Neural cell (in vitro differentiated cells): ENCODE data around the gene PCK1. TPM values are rescaled to one million over a fixed set of nuclear protein-coding genes. Genes with fewer than 3 reads are reported as not detected.

Source experiments
- H2AFZ ChIP-seq: fragments of 200-600, 300-800 bp; sonication (generic), shearing (Covaris generic); 2 replicates; pipeline ENCODE4 v1.6.0; 2014; ENCODE audit warnings: low read depth, mild to moderate bottlenecking, antibody characterized with exemption, low read length, moderate library complexity
- H3F3A ChIP-seq: fragments of 200-600 bp; shearing (Covaris generic); 2 replicates; pipeline ENCODE4 v1.6.1; 2016; ENCODE audit warnings: mild to moderate bottlenecking, moderate library complexity, mixed read lengths, antibody characterized with exemption, low read length; ENCODE audit not compliant: insufficient read depth, poor library complexity, severe bottlenecking
- H3K27ac ChIP-seq: fragments of 200-600, 300-800 bp; sonication (generic), shearing (Covaris generic); 2 replicates; pipeline ENCODE4 v1.5.1; 2014; ENCODE audit warnings: mild to moderate bottlenecking, low read length, moderate library complexity
- H3K27me3 ChIP-seq: fragments of 300-800, 200-600 bp; sonication (generic), shearing (Covaris generic); 2 replicates; pipeline ENCODE4 v1.6.0; 2014; ENCODE audit warnings: mild to moderate bottlenecking, low read depth, low read length, moderate library complexity; ENCODE audit not compliant: insufficient read depth
- H3K36me3 ChIP-seq: fragments of 300-800, 200-600 bp; sonication (generic), shearing (Covaris generic); 2 replicates; pipeline ENCODE4 v1.5.1; 2014; ENCODE audit warnings: mild to moderate bottlenecking, antibody characterized with exemption, low read length, moderate library complexity; ENCODE audit not compliant: insufficient read depth
- H3K4me2 ChIP-seq: fragments of 300-800, 200-600 bp; sonication (generic), shearing (Covaris generic); 2 replicates; pipeline ENCODE4 v1.6.0; 2014; ENCODE audit warnings: mild to moderate bottlenecking, low read length
- H3K4me3 ChIP-seq: fragments of 300-800, 200-600 bp; sonication (generic), shearing (Covaris generic); 2 replicates; pipeline ENCODE4 v1.5.1; 2014; ENCODE audit warnings: mild to moderate bottlenecking, low read length, moderate library complexity
- H3K79me2 ChIP-seq: fragments of 200-600 bp; shearing (Covaris generic); replicated peaks from 2 replicates; pipeline ENCODE4 v1.6.0; 2014; ENCODE audit warnings: mild to moderate bottlenecking, low read length, moderate library complexity; ENCODE audit not compliant: insufficient read depth
- H3K9ac ChIP-seq: fragments of 300-800, 200-600 bp; sonication (generic), shearing (Covaris generic); 2 replicates; pipeline ENCODE4 v1.6.1; 2016; ENCODE audit warnings: mild to moderate bottlenecking, low read length, mixed read lengths
- H3K9me2 ChIP-seq: fragments of 200-600 bp; shearing (Covaris generic); 2 replicates; pipeline ENCODE4 v1.6.1; 2016; ENCODE audit warnings: mild to moderate bottlenecking, low read length, mixed read lengths; ENCODE audit not compliant: insufficient read depth
- H3K9me3 ChIP-seq: fragments of 200-600, 300-800 bp; sonication (generic), shearing (Covaris generic); 2 replicates; pipeline ENCODE4 v1.6.1; 2016; ENCODE audit warnings: mild to moderate bottlenecking, mixed run types, low read length, moderate library complexity, mixed read lengths
- H4K20me1 ChIP-seq: fragments of 200-600 bp; shearing (Covaris generic); 2 replicates; pipeline ENCODE4 v1.6.1; 2016; ENCODE audit warnings: mild to moderate bottlenecking, mixed run types; ENCODE audit not compliant: insufficient read depth
- EP300 ChIP-seq: fragments of 450-650 bp; conservative IDR thresholded peaks from 2 replicates; pipeline ENCODE4 v1.6.1; 2014; ENCODE audit warnings: antibody characterized with exemption, mild to moderate bottlenecking, moderate library complexity; ENCODE audit not compliant: poor library complexity, severe bottlenecking
- EZH2 ChIP-seq: fragments of 200-600, 300-800 bp; shearing (Covaris generic), sonication (generic); IDR thresholded peaks from 2 replicates; pipeline ENCODE4 v1.6.1; 2014; ENCODE audit warnings: antibody characterized with exemption, low read length, borderline replicate concordance, mild to moderate bottlenecking; ENCODE audit not compliant: insufficient read depth, poor library complexity, severe bottlenecking
- MXI1 ChIP-seq: fragments of 450-650 bp; conservative IDR thresholded peaks from 2 replicates; pipeline ENCODE4 v1.6.1; 2014; ENCODE audit warnings: antibody characterized with exemption, mild to moderate bottlenecking; ENCODE audit not compliant: poor library complexity, severe bottlenecking
- POLR2AphosphoS5 ChIP-seq: IDR thresholded peaks from 2 replicates; pipeline ENCODE4 v1.6.1; 2012
- RAD21 ChIP-seq: fragments of 450-650 bp; conservative IDR thresholded peaks from 2 replicates; pipeline ENCODE4 v1.6.1; 2014; ENCODE audit warnings: antibody characterized with exemption, mild to moderate bottlenecking, moderate library complexity
- SMC3 ChIP-seq: fragments of 450-650 bp; conservative IDR thresholded peaks from 2 replicates; pipeline ENCODE4 v1.6.1; 2014; ENCODE audit warnings: antibody characterized with exemption, mild to moderate bottlenecking, moderate library complexity; ENCODE audit not compliant: poor library complexity
- TAF1 ChIP-seq: IDR thresholded peaks from 2 replicates; pipeline ENCODE4 v1.6.1; 2012; ENCODE audit warnings: low read depth
- polyA plus RNA-seq: library from polyadenylated mRNA; depleted of rRNA; stranded (reverse); fragments of >200 nt; gene quantifications from 2 replicates; pipeline ENCODE4 v1.2.3, GENCODE V29; 2014
- TF ChIP-seq, protein P1 (sequence below): fragments of 450-650 bp; IDR thresholded peaks from 2 replicates; pipeline ENCODE4 v1.5.1; 2014; ENCODE audit warnings: antibody characterized with exemption, mild to moderate bottlenecking, moderate library complexity; ENCODE audit not compliant: poor library complexity, severe bottlenecking
- TF ChIP-seq, protein P2 (sequence below): IDR thresholded peaks from 2 replicates; pipeline ENCODE4 v1.6.1; 2012; ENCODE audit warnings: borderline replicate concordance

Gene PCK1
- polyA plus RNA-seq, 1 donor from 2014 or later, result 0.24 TPM

DNA sequence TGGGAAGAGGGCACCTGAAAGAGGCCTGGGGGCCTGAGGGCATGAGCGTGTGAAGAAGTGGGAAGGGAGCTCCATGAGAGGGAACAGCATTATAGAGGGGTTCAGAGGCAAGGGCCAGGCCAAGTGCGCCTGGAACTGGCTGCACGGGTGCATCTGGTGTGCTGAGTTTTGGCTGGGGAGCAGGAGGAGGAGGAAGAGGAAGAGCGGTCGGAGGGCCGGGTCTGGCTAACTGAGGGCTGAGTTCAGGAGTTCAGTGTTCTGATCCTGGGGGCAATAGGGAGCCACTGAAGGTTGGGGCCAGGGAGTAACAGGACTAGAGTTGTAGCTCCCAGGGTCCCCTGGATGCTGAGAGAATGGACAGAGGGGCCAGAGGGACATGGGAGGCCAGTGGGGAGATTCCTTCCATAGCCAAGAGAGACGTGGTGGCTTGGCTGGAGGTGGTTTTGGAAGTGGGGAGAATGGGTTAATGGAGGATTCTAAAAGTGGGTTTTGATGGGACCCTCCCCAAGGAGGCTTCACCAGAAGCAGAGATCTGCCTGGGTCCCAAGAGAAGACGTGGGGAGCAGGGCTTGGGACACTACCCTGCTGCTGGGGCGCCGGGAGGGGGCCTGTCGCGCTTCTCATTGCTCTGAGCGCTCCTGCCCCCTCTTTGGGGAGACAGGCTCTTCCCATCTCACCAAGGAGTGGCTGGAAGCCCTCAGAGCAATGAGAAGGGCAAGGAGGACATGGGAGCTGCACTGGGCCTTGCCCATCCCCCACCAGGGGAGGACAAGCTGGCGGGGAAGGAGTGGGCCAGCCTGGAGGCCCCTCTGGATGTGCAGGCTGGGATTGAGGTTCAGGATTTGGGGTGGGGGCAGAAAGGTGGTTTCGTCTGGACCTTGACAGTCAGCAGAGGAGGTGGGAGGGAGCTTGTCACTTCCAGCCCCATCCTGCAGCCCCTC lies 30.6 kb downstream of the PCK1 start:
- no peaks in the 10 kb centered on the region for H4K20me1 ChIP-seq
- H3K9me2 ChIP-seq, result no peaks in the 10 kb centered on the region
- H3K4me3 ChIP-seq, result no peak overlapping the region
- TF ChIP-seq MXI1 (no peak), SMC3 (no peak), EP300 (no peak), EZH2 (no peak), RAD21 (no peak), TAF1 (no peak), POLR2AphosphoS5 (no peak)
- TF ChIP-seq, protein P1, sequence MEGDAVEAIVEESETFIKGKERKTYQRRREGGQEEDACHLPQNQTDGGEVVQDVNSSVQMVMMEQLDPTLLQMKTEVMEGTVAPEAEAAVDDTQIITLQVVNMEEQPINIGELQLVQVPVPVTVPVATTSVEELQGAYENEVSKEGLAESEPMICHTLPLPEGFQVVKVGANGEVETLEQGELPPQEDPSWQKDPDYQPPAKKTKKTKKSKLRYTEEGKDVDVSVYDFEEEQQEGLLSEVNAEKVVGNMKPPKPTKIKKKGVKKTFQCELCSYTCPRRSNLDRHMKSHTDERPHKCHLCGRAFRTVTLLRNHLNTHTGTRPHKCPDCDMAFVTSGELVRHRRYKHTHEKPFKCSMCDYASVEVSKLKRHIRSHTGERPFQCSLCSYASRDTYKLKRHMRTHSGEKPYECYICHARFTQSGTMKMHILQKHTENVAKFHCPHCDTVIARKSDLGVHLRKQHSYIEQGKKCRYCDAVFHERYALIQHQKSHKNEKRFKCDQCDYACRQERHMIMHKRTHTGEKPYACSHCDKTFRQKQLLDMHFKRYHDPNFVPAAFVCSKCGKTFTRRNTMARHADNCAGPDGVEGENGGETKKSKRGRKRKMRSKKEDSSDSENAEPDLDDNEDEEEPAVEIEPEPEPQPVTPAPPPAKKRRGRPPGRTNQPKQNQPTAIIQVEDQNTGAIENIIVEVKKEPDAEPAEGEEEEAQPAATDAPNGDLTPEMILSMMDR, result no peak
- TF ChIP-seq, protein P2, sequence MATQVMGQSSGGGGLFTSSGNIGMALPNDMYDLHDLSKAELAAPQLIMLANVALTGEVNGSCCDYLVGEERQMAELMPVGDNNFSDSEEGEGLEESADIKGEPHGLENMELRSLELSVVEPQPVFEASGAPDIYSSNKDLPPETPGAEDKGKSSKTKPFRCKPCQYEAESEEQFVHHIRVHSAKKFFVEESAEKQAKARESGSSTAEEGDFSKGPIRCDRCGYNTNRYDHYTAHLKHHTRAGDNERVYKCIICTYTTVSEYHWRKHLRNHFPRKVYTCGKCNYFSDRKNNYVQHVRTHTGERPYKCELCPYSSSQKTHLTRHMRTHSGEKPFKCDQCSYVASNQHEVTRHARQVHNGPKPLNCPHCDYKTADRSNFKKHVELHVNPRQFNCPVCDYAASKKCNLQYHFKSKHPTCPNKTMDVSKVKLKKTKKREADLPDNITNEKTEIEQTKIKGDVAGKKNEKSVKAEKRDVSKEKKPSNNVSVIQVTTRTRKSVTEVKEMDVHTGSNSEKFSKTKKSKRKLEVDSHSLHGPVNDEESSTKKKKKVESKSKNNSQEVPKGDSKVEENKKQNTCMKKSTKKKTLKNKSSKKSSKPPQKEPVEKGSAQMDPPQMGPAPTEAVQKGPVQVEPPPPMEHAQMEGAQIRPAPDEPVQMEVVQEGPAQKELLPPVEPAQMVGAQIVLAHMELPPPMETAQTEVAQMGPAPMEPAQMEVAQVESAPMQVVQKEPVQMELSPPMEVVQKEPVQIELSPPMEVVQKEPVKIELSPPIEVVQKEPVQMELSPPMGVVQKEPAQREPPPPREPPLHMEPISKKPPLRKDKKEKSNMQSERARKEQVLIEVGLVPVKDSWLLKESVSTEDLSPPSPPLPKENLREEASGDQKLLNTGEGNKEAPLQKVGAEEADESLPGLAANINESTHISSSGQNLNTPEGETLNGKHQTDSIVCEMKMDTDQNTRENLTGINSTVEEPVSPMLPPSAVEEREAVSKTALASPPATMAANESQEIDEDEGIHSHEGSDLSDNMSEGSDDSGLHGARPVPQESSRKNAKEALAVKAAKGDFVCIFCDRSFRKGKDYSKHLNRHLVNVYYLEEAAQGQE, result no peak
- H3K27me3 ChIP-seq, result no peaks in the 10 kb centered on the region
- no peaks in the 10 kb centered on the region for H3K79me2 ChIP-seq
- H3F3A ChIP-seq, result no peaks in the 10 kb centered on the region
- no peak overlapping the region for H3K9ac ChIP-seq
- no peaks in the 10 kb centered on the region for H3K36me3 ChIP-seq
- H3K4me2 ChIP-seq, result no peak overlapping the region
- no peaks in the 10 kb centered on the region for H3K9me3 ChIP-seq
- no peak overlapping the region for H2AFZ ChIP-seq
- H3K27ac ChIP-seq, result no peak overlapping the region

DNA sequence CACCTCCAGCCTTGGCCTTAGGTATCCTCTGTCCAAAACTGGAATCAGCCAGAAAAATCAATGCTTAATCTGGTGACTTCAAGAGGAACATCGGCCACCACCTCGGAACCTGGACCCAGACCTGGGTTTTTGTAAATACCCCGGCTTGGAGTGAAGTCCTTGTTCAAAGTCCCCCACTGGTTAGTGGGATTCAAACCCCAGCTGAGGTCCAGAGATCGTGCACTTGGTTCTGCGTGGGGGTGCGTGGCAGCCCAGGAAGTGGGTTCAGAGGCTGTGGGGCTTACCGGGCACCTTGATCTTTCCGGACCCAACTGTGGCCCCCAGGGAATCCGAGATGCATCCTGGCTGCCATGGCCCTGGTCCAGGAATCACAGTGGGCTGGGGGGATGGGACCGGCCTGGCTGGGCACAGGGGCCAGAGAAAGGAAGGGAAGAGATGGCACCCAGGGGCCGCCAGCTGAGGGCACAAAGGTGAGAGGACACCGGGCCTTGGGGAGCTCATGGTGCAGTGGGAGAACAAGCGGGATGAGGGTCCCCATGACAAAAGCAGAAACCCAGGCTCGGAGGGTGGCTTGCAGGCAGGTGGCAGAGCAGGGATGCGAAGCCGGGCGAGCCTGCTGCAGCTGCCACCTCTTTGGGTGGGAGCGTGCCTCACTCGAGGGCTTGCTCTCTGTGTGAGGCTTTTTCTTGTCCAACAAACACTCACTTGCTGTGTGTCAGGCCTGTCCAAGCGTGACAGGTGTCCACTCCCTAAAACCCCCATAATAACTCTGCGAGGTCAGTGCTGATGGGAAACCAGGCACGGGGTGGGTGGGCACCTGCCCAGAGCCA lies 31.6 kb downstream of the PCK1 start:
- H3K4me2 ChIP-seq, result no peak overlapping the region
- H3K36me3 ChIP-seq, result no peaks in the 10 kb centered on the region
- no peak overlapping the region for H3K4me3 ChIP-seq
- no peaks in the 10 kb centered on the region for H3K9me3 ChIP-seq
- no peaks in the 10 kb centered on the region for H3K9me2 ChIP-seq
- no peak overlapping the region for H3K27ac ChIP-seq
- no peaks in the 10 kb centered on the region for H3F3A ChIP-seq
- H3K27me3 ChIP-seq, result no peaks in the 10 kb centered on the region
- no peaks in the 10 kb centered on the region for H4K20me1 ChIP-seq
- no peak overlapping the region for H3K9ac ChIP-seq
- H3K79me2 ChIP-seq, result no peaks in the 10 kb centered on the region
- no peak for TF ChIP-seq POLR2AphosphoS5
- no peak for TF ChIP-seq EP300
- TF ChIP-seq SMC3, result no peak
- no peak for TF ChIP-seq RAD21
- TF ChIP-seq TAF1, result no peak
- TF ChIP-seq, protein P1, result no peak
- TF ChIP-seq EZH2, result no peak
- TF ChIP-seq, protein P2, result no peak
- no peak for TF ChIP-seq MXI1
- H2AFZ ChIP-seq, result no peak overlapping the region
